ENCODE measurements around the gene FFAR1.

FFAR1 gene

DNA sequence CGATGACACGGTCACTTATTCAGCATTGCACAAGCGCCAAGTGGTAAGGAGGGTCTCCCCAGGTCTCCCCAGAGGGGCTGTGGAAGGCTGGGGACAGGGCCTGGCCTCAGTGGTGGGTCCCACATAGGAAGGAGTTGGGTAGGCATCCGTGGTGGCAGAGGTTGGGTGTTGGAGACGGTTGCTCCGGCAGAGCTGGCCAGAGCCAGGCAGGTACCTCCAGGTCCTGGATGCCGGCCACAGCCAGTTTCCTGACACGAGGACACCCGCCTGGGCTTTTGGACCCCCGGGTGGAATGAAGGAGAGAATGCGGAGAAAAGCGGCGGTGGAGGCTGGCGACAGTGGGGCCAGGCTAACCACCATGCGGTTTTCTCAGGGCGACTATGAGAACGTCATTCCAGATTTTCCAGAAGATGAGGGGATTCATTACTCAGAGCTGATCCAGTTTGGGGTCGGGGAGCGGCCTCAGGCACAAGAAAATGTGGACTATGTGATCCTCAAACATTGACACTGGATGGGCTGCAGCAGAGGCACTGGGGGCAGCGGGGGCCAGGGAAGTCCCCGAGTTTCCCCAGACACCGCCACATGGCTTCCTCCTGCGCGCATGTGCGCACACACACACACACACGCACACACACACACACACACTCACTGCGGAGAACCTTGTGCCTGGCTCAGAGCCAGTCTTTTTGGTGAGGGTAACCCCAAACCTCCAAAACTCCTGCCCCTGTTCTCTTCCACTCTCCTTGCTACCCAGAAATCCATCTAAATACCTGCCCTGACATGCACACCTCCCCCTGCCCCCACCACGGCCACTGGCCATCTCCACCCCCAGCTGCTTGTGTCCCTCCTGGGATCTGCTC, 1.3 kb upstream of the FFAR1 start:
- no peak overlapping the region for H3K27ac ChIP-seq (ENCODE audit: low read length)
- H3K36me3 ChIP-seq (ENCODE audit: control insufficient read depth in 1 of 2, insufficient read depth in 2 of 2, low read length in 2 of 2) = no peaks in the 10 kb centered on the region
- no peaks in the 10 kb centered on the region for H3K4me1 ChIP-seq (ENCODE audit: control insufficient read depth in 1 of 2, insufficient read depth in 2 of 2, low read length in 2 of 2)
- no peaks in the 10 kb centered on the region for H3K9me3 ChIP-seq (ENCODE audit: control insufficient read depth in 1 of 2, low read length in 2 of 2)
- H3K27me3 ChIP-seq (ENCODE audit: low read depth, low read length) = no peaks in the 10 kb centered on the region
- H3K4me3 ChIP-seq (ENCODE audit: low read depth in 1 of 2, low read length in 2 of 2) = no peak overlapping the region

GRCh38 chr19:35347930-35348298, 212 bp downstream of the FFAR1 start:
- Histone ChIP-seq H3K27me3 (ENCODE audit: low read depth, low read length) (no peaks in the 10 kb centered on the region), H3K4me1 (ENCODE audit: control insufficient read depth in 1 of 2, insufficient read depth in 2 of 2, low read length in 2 of 2) (no peaks in the 10 kb centered on the region), H3K36me3 (ENCODE audit: control insufficient read depth in 1 of 2, insufficient read depth in 2 of 2, low read length in 2 of 2) (no peaks in the 10 kb centered on the region), H3K27ac (ENCODE audit: low read length) (no peak overlapping the region), H3K9me3 (ENCODE audit: control insufficient read depth in 1 of 2, low read length in 2 of 2) (no peaks in the 10 kb centered on the region), H3K4me3 (ENCODE audit: low read depth in 1 of 2, low read length in 2 of 2) (no peak overlapping the region)

DNA sequence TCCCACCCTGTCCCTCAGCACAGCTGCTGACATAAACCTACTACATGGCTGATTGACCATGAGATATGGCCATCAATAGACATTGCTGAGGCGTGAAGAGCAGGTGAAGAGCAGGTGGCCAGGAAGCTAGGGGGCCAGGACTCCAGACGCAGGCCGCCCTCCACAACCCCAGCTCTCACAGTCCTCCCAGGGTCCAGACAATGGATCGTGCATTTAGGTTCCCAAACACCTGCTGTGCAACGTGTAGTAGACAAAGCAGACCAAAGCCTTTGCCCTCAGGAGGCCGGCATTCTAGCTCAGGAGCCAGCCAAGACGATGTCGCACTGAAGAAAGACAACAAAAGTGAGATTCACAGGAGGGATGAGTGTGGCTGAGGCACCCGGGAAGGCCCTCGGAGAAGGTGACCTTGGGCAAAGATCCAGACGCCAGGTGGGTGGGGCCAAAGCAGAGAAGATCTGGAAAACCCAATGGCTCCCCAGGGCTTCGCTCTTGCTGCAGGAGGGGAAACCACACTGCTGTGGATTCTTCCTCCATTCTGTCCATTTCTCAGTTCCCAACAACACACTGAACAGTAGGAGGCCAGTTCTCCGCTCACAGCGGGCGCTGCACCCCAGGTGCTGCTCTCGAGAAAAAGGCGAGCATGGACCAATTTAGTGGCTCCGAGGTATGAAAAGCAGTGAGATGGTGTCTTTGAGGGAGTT, 1.4 kb downstream of the FFAR1 start:
- Histone ChIP-seq H3K9me3 (ENCODE audit: control insufficient read depth in 1 of 2, low read length in 2 of 2) (no peaks in the 10 kb centered on the region), H3K27ac (ENCODE audit: low read length) (no peak overlapping the region), H3K27me3 (ENCODE audit: low read depth, low read length) (no peaks in the 10 kb centered on the region), H3K36me3 (ENCODE audit: control insufficient read depth in 1 of 2, insufficient read depth in 2 of 2, low read length in 2 of 2) (no peaks in the 10 kb centered on the region), H3K4me1 (ENCODE audit: control insufficient read depth in 1 of 2, insufficient read depth in 2 of 2, low read length in 2 of 2) (no peaks in the 10 kb centered on the region), H3K4me3 (ENCODE audit: low read depth in 1 of 2, low read length in 2 of 2) (no peak overlapping the region)

DNA sequence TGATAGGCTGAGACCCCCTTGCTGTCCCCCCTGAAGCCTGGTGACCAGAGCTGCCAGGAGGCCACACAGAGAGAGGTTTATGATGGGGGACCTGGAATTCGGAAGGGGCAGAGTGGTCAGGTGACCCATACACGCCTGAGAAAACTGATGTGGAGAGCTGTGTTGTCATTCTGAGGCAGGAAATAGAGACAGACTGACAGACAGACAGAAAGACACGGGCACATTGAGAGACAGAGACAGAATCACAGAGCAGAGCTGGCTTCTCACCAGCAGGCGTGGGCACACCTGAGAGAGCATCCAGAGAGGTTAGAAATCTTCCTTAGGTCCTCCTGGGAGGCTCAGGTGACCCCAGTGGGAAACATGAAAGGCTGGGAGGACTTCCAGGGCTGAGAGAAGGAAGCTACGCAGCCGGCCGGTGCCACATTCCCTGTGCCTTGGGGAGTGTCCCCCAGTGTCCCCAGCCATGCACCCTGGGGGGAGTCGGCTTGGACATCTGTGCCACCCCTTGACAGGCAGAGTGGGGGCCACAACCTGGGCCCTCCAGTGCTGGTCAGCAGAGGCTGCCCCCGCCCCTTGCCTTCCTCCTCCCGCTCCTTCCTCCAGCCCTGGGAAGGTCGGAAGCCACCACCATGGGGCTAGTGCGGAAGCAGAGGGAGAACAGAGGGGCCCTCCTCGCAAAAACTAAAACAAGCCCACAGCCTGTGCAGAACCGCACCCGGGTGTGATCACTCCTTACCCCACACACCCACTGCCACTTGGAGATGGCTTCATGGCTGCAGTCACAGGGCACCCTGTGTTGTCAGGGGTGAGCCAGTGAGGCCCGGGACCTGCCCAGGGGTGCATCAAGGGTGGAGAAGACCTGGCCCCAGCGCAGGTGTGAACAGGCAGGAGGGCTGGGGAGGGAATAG, 2.2 kb downstream of the FFAR1 start:
- H3K27me3 ChIP-seq (ENCODE audit: low read depth, low read length) = no peaks in the 10 kb centered on the region
- H3K36me3 ChIP-seq (ENCODE audit: control insufficient read depth in 1 of 2, insufficient read depth in 2 of 2, low read length in 2 of 2) = no peaks in the 10 kb centered on the region
- no peak overlapping the region for H3K27ac ChIP-seq (ENCODE audit: low read length)
- no peak overlapping the region for H3K4me3 ChIP-seq (ENCODE audit: low read depth in 1 of 2, low read length in 2 of 2)
- H3K4me1 ChIP-seq (ENCODE audit: control insufficient read depth in 1 of 2, insufficient read depth in 2 of 2, low read length in 2 of 2) = no peaks in the 10 kb centered on the region
- H3K9me3 ChIP-seq (ENCODE audit: control insufficient read depth in 1 of 2, low read length in 2 of 2) = no peaks in the 10 kb centered on the region

GRCh38 chr19:35350591-35350990, 2.9 kb downstream of the FFAR1 start:
- Histone ChIP-seq H3K4me3 (ENCODE audit: low read depth in 1 of 2, low read length in 2 of 2) (no peak overlapping the region), H3K27me3 (ENCODE audit: low read depth, low read length) (no peaks in the 10 kb centered on the region), H3K36me3 (ENCODE audit: control insufficient read depth in 1 of 2, insufficient read depth in 2 of 2, low read length in 2 of 2) (no peaks in the 10 kb centered on the region), H3K27ac (ENCODE audit: low read length) (no peak overlapping the region), H3K4me1 (ENCODE audit: control insufficient read depth in 1 of 2, insufficient read depth in 2 of 2, low read length in 2 of 2) (no peaks in the 10 kb centered on the region), H3K9me3 (ENCODE audit: control insufficient read depth in 1 of 2, low read length in 2 of 2) (no peaks in the 10 kb centered on the region)

GRCh38 chr19:35351411-35352176, 3.9 kb downstream of the FFAR1 start:
- Histone ChIP-seq H3K27ac (ENCODE audit: low read length) (no peak overlapping the region), H3K9me3 (ENCODE audit: control insufficient read depth in 1 of 2, low read length in 2 of 2) (no peaks in the 10 kb centered on the region), H3K4me1 (ENCODE audit: control insufficient read depth in 1 of 2, insufficient read depth in 2 of 2, low read length in 2 of 2) (no peaks in the 10 kb centered on the region), H3K36me3 (ENCODE audit: control insufficient read depth in 1 of 2, insufficient read depth in 2 of 2, low read length in 2 of 2) (no peaks in the 10 kb centered on the region), H3K4me3 (ENCODE audit: low read depth in 1 of 2, low read length in 2 of 2) (no peak overlapping the region), H3K27me3 (ENCODE audit: low read depth, low read length) (no peaks in the 10 kb centered on the region)

DNA sequence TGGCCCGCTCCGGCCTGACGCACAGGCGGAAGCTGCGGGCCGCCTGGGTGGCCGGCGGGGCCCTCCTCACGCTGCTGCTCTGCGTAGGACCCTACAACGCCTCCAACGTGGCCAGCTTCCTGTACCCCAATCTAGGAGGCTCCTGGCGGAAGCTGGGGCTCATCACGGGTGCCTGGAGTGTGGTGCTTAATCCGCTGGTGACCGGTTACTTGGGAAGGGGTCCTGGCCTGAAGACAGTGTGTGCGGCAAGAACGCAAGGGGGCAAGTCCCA, 4.4 kb downstream of the FFAR1 start:
- Histone ChIP-seq H3K27ac (ENCODE audit: low read length) (no peak overlapping the region), H3K4me1 (ENCODE audit: control insufficient read depth in 1 of 2, insufficient read depth in 2 of 2, low read length in 2 of 2) (no peaks in the 10 kb centered on the region), H3K36me3 (ENCODE audit: control insufficient read depth in 1 of 2, insufficient read depth in 2 of 2, low read length in 2 of 2) (no peaks in the 10 kb centered on the region), H3K9me3 (ENCODE audit: control insufficient read depth in 1 of 2, low read length in 2 of 2) (no peaks in the 10 kb centered on the region), H3K4me3 (ENCODE audit: low read depth in 1 of 2, low read length in 2 of 2) (no peak overlapping the region), H3K27me3 (ENCODE audit: low read depth, low read length) (no peaks in the 10 kb centered on the region)

- no peaks in the 10 kb centered on the region for H3K9me3 ChIP-seq (ENCODE audit: control insufficient read depth in 1 of 2, low read length in 2 of 2)
- H3K36me3 ChIP-seq (ENCODE audit: control insufficient read depth in 1 of 2, insufficient read depth in 2 of 2, low read length in 2 of 2) = no peaks in the 10 kb centered on the region
- H3K4me3 ChIP-seq (ENCODE audit: low read depth in 1 of 2, low read length in 2 of 2) = no peak overlapping the region
- no peak overlapping the region for H3K27ac ChIP-seq (ENCODE audit: low read length)
- no peaks in the 10 kb centered on the region for H3K4me1 ChIP-seq (ENCODE audit: control insufficient read depth in 1 of 2, insufficient read depth in 2 of 2, low read length in 2 of 2)
- no peaks in the 10 kb centered on the region for H3K27me3 ChIP-seq (ENCODE audit: low read depth, low read length)
Observed at GRCh38 chr19:35352448-35353304, 5.0 kb downstream of the FFAR1 start.

DNA sequence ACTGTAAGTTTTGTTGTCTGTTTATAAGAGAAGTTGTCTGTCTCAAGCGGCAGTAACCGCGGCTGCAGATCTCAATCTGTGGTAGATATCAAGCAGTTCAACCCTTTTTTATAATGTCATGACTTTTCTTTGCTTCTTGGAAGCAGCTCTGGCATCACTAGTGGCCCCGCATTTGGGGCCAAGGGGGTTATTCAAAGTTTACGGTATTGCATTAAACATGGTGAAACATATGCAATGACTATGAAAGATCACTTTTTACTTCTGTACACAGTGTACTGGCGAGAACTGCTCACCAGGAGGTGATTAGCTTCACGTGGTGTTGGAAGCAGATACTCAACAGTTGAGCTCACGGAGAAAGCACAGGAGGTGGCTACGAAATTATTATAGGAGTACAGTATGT, 5.9 kb downstream of the FFAR1 start:
- Histone ChIP-seq H3K9me3 (ENCODE audit: control insufficient read depth in 1 of 2, low read length in 2 of 2) (no peaks in the 10 kb centered on the region), H3K4me3 (ENCODE audit: low read depth in 1 of 2, low read length in 2 of 2) (no peak overlapping the region), H3K36me3 (ENCODE audit: control insufficient read depth in 1 of 2, insufficient read depth in 2 of 2, low read length in 2 of 2) (no peaks in the 10 kb centered on the region), H3K27me3 (ENCODE audit: low read depth, low read length) (no peaks in the 10 kb centered on the region), H3K27ac (ENCODE audit: low read length) (no peak overlapping the region), H3K4me1 (ENCODE audit: control insufficient read depth in 1 of 2, insufficient read depth in 2 of 2, low read length in 2 of 2) (no peaks in the 10 kb centered on the region)

- Histone ChIP-seq H3K27ac (ENCODE audit: low read length) (no peak overlapping the region), H3K4me1 (ENCODE audit: control insufficient read depth in 1 of 2, insufficient read depth in 2 of 2, low read length in 2 of 2) (no peaks in the 10 kb centered on the region), H3K4me3 (ENCODE audit: low read depth in 1 of 2, low read length in 2 of 2) (no peak overlapping the region), H3K27me3 (ENCODE audit: low read depth, low read length) (no peaks in the 10 kb centered on the region), H3K36me3 (ENCODE audit: control insufficient read depth in 1 of 2, insufficient read depth in 2 of 2, low read length in 2 of 2) (no peaks in the 10 kb centered on the region), H3K9me3 (ENCODE audit: control insufficient read depth in 1 of 2, low read length in 2 of 2) (no peaks in the 10 kb centered on the region)
Observed at GRCh38 chr19:35354898-35355297, 7.2 kb downstream of the FFAR1 start.

Data from muscle layer of duodenum (tissue), 2 donors.